ENCODE results near the gene F10.

GRCh38 chr13:113176280-113176679, 53.7 kb downstream of the F10 start:
- TF ChIP-seq CTCF (conservative IDR thresholded peaks at IDR 0.05; ENCODE audit: low read length) (no peak), EZH2phosphoT487 (IDR thresholded peaks at IDR 0.05; ENCODE audit: borderline replicate concordance, low read depth, low read length) (no peak)

All from OCI-LY7 (cell line).